Fibroblast of mammary gland (primary cell): ENCODE results near the gene CHRNE.

Source experiments
- DNase-seq: peaks from one replicate; pipeline ENCODE4 v3.0.0-alpha.2; 2010; ENCODE audit warnings: low read depth
- H3K4me3 ChIP-seq: 2 replicates; pipeline ENCODE4 v1.5.1; 2011; ENCODE audit warnings: low read depth, mild to moderate bottlenecking, low read length, moderate library complexity; ENCODE audit not compliant: control insufficient read depth
- CTCF ChIP-seq: conservative IDR thresholded peaks from 2 replicates; pipeline ENCODE4 v1.5.1; 2011; ENCODE audit warnings: low read depth, low read length, inconsistent platforms; ENCODE audit not compliant: control insufficient read depth, insufficient read depth

CHRNE gene

GRCh38 chr17:4853208-4853671, 49.7 kb downstream of the CHRNE start:
- no peak for TF ChIP-seq CTCF
- H3K4me3 ChIP-seq: no peak overlapping the region
- DNase-seq: no peak

- TF ChIP-seq CTCF: no peak
- no peak overlapping the region for H3K4me3 ChIP-seq
Observed at GRCh38 chr17:4852567-4853207, 50.2 kb downstream of the CHRNE start.

GRCh38 chr17:4851084-4851483, 51.8 kb downstream of the CHRNE start:
- no peak for DNase-seq
- TF ChIP-seq CTCF: no peak
- H3K4me3 ChIP-seq: no peak overlapping the region

More at GRCh38 chr17:4852567-4853207, 50.2 kb downstream of the CHRNE start:
- DNase-seq: peak; percentile 58

- TF ChIP-seq CTCF: no peak
- DNase-seq: no peak
- no peak overlapping the region for H3K4me3 ChIP-seq
Observed at GRCh38 chr17:4850246-4850645, 52.7 kb downstream of the CHRNE start.

- DNase-seq: no peak
- H3K4me3 ChIP-seq: no peak overlapping the region
- TF ChIP-seq CTCF: no peak
Observed at GRCh38 chr17:4849011-4849536, 53.8 kb downstream of the CHRNE start.
